ENCODE measurements around the gene MYH1.

The MYH1 gene

DNA sequence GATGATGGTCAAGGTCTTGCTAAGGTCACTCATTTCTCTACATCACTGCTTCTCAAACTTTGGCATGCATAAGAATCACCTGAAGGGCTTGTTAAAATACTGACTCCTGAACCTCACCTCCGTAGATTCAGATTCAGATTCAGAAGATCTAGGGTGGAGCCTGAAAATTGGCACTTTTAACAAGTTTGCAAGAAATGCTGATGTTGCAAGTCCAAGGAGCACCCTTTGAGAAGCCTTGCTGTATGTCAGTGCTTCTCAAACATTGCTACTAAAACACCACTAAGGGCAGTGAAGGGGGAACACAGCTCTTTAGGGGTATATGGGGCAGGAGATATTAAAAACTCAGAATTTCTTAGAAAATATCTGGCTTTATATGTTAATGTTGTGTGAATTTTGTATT lies 13.7 kb upstream of the MYH1 start:
- H3K27ac ChIP-seq (ENCODE audit: low read length), result no peak overlapping the region
- TF ChIP-seq, protein P1, sequence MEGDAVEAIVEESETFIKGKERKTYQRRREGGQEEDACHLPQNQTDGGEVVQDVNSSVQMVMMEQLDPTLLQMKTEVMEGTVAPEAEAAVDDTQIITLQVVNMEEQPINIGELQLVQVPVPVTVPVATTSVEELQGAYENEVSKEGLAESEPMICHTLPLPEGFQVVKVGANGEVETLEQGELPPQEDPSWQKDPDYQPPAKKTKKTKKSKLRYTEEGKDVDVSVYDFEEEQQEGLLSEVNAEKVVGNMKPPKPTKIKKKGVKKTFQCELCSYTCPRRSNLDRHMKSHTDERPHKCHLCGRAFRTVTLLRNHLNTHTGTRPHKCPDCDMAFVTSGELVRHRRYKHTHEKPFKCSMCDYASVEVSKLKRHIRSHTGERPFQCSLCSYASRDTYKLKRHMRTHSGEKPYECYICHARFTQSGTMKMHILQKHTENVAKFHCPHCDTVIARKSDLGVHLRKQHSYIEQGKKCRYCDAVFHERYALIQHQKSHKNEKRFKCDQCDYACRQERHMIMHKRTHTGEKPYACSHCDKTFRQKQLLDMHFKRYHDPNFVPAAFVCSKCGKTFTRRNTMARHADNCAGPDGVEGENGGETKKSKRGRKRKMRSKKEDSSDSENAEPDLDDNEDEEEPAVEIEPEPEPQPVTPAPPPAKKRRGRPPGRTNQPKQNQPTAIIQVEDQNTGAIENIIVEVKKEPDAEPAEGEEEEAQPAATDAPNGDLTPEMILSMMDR (IDR thresholded peaks at IDR 0.05; ENCODE audit: low read depth, low read length), result no peak
- TF ChIP-seq EZH2phosphoT487 (IDR thresholded peaks at IDR 0.05; ENCODE audit: low read depth), result no peak
- no peak overlapping the region for H3K9ac ChIP-seq (ENCODE audit: low read length)
- no peak overlapping the region for H2AFZ ChIP-seq (ENCODE audit: low read depth, low read length)
- H3K36me3 ChIP-seq (replicated peaks; ENCODE audit: low read depth, low read length), result no peaks in the 10 kb centered on the region
- no peaks in the 10 kb centered on the region for H4K20me1 ChIP-seq (ENCODE audit: insufficient read depth, low read length)
- no peaks in the 10 kb centered on the region for H3K9me3 ChIP-seq (ENCODE audit: insufficient read depth, low read length)
- no peaks in the 10 kb centered on the region for H3K79me2 ChIP-seq (ENCODE audit: low read length)
- H3K4me2 ChIP-seq (ENCODE audit: low read length), result no peak overlapping the region
- no peaks in the 10 kb centered on the region for H3K4me1 ChIP-seq (ENCODE audit: low read length)
- H3K4me3 ChIP-seq (ENCODE audit: low read length), result no peak overlapping the region
- no peaks in the 10 kb centered on the region for H3K27me3 ChIP-seq (ENCODE audit: low read depth, low read length)

DNA sequence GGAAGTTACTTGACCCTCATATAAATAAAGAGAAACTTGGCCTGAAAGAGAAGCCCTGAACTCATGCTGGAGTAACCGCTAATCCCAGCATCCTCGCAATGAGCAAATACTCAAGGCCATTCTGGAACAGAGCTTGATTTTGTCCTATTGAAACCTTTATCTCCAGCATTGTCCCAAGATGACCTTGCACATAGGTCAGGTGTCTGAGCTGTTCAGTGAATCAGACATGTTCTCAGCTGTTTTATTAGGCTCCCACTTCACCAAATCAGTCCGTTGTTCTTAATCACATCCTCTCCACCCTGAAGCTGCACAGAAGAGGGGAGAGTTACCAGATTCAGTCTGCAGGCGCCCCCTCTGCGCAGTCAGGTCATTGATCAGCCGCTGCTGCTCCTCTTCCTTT lies 9.1 kb upstream of the MYH1 start:
- no peak overlapping the region for H2AFZ ChIP-seq (ENCODE audit: low read depth, low read length)
- no peak overlapping the region for H3K4me2 ChIP-seq (ENCODE audit: low read length)
- TF ChIP-seq EZH2phosphoT487 (IDR thresholded peaks at IDR 0.05; ENCODE audit: low read depth), result no peak
- TF ChIP-seq, protein P1 (IDR thresholded peaks at IDR 0.05; ENCODE audit: low read depth, low read length), result no peak
- no peaks in the 10 kb centered on the region for H3K4me1 ChIP-seq (ENCODE audit: low read length)
- H3K9me3 ChIP-seq (ENCODE audit: insufficient read depth, low read length), result no peaks in the 10 kb centered on the region
- no peaks in the 10 kb centered on the region for H3K27me3 ChIP-seq (ENCODE audit: low read depth, low read length)
- no peaks in the 10 kb centered on the region for H3K36me3 ChIP-seq (replicated peaks; ENCODE audit: low read depth, low read length)
- H3K4me3 ChIP-seq (ENCODE audit: low read length), result no peak overlapping the region
- no peak overlapping the region for H3K9ac ChIP-seq (ENCODE audit: low read length)
- no peaks in the 10 kb centered on the region for H3K79me2 ChIP-seq (ENCODE audit: low read length)
- H3K27ac ChIP-seq (ENCODE audit: low read length), result no peak overlapping the region
- no peaks in the 10 kb centered on the region for H4K20me1 ChIP-seq (ENCODE audit: insufficient read depth, low read length)

DNA sequence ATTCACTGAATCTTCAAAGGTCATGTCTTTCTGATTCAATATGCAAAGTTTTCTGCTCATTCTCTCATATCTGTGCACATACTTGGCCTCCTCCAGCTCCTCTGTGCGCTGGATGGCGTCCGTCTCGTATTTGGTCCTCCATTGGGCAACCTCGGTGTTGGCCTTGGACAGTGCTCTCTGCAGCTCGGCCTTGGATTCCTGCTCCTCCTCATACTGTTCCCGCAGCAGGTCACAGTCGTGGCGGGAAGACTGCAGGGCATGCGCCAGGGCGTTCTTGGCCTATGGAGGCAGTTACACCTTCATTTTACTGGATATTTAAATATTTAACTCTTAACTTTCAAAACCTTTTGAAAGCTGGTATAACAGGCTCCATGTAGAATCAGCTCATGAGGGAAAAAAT lies 8.2 kb upstream of the MYH1 start:
- H3K4me2 ChIP-seq (ENCODE audit: low read length), result no peak overlapping the region
- no peaks in the 10 kb centered on the region for H3K9me3 ChIP-seq (ENCODE audit: insufficient read depth, low read length)
- H3K4me3 ChIP-seq (ENCODE audit: low read length), result no peak overlapping the region
- H3K4me1 ChIP-seq (ENCODE audit: low read length), result no peaks in the 10 kb centered on the region
- H3K27ac ChIP-seq (ENCODE audit: low read length), result no peak overlapping the region
- no peak overlapping the region for H3K9ac ChIP-seq (ENCODE audit: low read length)
- no peak for TF ChIP-seq EZH2phosphoT487 (IDR thresholded peaks at IDR 0.05; ENCODE audit: low read depth)
- TF ChIP-seq, protein P1 (IDR thresholded peaks at IDR 0.05; ENCODE audit: low read depth, low read length), result no peak
- no peaks in the 10 kb centered on the region for H3K27me3 ChIP-seq (ENCODE audit: low read depth, low read length)
- H4K20me1 ChIP-seq (ENCODE audit: insufficient read depth, low read length), result no peaks in the 10 kb centered on the region
- no peaks in the 10 kb centered on the region for H3K79me2 ChIP-seq (ENCODE audit: low read length)
- no peaks in the 10 kb centered on the region for H3K36me3 ChIP-seq (replicated peaks; ENCODE audit: low read depth, low read length)
- H2AFZ ChIP-seq (ENCODE audit: low read depth, low read length), result no peak overlapping the region

DNA sequence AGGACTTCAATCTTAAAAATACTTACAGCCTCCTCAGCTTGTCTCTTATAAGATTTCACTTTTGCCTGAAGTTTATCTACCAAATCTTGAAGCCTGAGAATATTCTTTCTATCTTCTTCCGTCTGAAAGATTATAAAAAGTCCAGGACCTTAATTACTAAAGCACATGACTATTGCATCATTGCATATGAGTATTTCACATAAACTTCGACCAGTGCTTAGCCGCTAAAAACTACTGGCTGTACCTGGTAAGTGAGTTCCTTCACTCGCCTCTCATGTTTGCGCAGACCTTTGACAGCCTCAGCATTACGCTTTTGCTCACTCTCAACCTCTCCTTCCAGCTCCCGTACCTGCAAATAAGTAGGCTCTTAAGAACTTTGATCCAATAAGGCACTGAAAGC lies 4.7 kb upstream of the MYH1 start:
- Histone ChIP-seq H3K9me3 (ENCODE audit: insufficient read depth, low read length) (no peaks in the 10 kb centered on the region), H3K27me3 (ENCODE audit: low read depth, low read length) (no peaks in the 10 kb centered on the region)
- TF ChIP-seq EZH2phosphoT487 (IDR thresholded peaks at IDR 0.05; ENCODE audit: low read depth), result no peak
- TF ChIP-seq, protein P1 (IDR thresholded peaks at IDR 0.05; ENCODE audit: low read depth, low read length), result no peak

More for the DNA sequence above, 4.7 kb upstream of the MYH1 start:
- Histone ChIP-seq H3K9ac (ENCODE audit: low read length) (no peak overlapping the region), H3K27ac (ENCODE audit: low read length) (no peak overlapping the region), H2AFZ (ENCODE audit: low read depth, low read length) (no peak overlapping the region), H3K4me3 (ENCODE audit: low read length) (no peak overlapping the region), H3K79me2 (ENCODE audit: low read length) (no peaks in the 10 kb centered on the region), H4K20me1 (ENCODE audit: insufficient read depth, low read length) (no peaks in the 10 kb centered on the region), H3K4me1 (ENCODE audit: low read length) (no peaks in the 10 kb centered on the region), H3K36me3 (replicated peaks; ENCODE audit: low read depth, low read length) (no peaks in the 10 kb centered on the region), H3K4me2 (ENCODE audit: low read length) (no peak overlapping the region)
